Measurements from ENCODE around the gene C10orf90. TPM values are rescaled to one million over a fixed set of nuclear protein-coding genes. Genes with fewer than 3 reads are reported as not detected.
A peak's percentile ranks its signal among the peaks of the same experiment; 100 is the strongest.
"Not testable (repeated sequence)": the region's sequence is repeated elsewhere in the genome, so short reads cannot be mapped to it uniquely, and the experiment has no call there.

The C10orf90 gene
- total RNA-seq, 1 experiment from 2014 or later = 0.62 TPM

- no peak for DNase-seq
- Histone ChIP-seq H3K27me3 (ENCODE audit: control insufficient read depth, insufficient read depth, low read length) (no peaks in the 10 kb centered on the region), H3K4me3 (ENCODE audit: insufficient read depth, low read depth, low read length) (no peak overlapping the region)
Measured at GRCh38 chr10:126569513-126570244, 100.8 kb downstream of the C10orf90 start.

GRCh38 chr10:126568809-126569385 is 101.6 kb downstream of the C10orf90 start:
- Histone ChIP-seq H3K4me3 (ENCODE audit: insufficient read depth, low read depth, low read length) (no peak overlapping the region), H3K27me3 (ENCODE audit: control insufficient read depth, insufficient read depth, low read length) (no peaks in the 10 kb centered on the region), H3K36me3 (replicated peaks; ENCODE audit: control insufficient read depth, insufficient read depth, low read length) (no peaks in the 10 kb centered on the region)
- DNase-seq = no peak

More at GRCh38 chr10:126569513-126570244, 100.8 kb downstream of the C10orf90 start:
- H3K36me3 ChIP-seq (replicated peaks; ENCODE audit: control insufficient read depth, insufficient read depth, low read length) = no peaks in the 10 kb centered on the region

DNA sequence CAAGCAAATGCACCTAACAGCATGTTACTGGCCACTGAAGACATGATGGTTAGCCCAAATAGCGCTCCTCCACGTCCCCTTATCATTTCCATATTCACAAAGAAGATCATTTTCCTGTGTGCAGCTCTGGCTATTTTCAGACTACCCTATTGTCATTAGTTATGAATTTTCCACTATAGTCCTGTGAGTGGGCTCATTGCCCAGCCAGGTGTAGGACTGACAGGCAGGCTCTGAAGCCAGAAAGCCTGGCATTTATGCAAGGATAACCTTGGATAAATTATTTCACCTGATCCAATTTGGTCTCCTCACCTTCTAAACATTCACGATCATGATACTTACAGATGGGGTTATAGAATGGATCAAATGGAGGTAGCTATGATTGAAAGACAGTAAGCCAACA is 104.6 kb downstream of the C10orf90 start:
- no peak for DNase-seq
- Histone ChIP-seq H3K36me3 (replicated peaks; ENCODE audit: control insufficient read depth, insufficient read depth, low read length) (no peaks in the 10 kb centered on the region), H3K27me3 (ENCODE audit: control insufficient read depth, insufficient read depth, low read length) (no peaks in the 10 kb centered on the region), H3K4me3 (ENCODE audit: insufficient read depth, low read depth, low read length) (no peak overlapping the region)

- Histone ChIP-seq H3K36me3 (replicated peaks; ENCODE audit: control insufficient read depth, insufficient read depth, low read length) (no peaks in the 10 kb centered on the region), H3K4me3 (ENCODE audit: insufficient read depth, low read depth, low read length) (no peak overlapping the region), H3K27me3 (ENCODE audit: control insufficient read depth, insufficient read depth, low read length) (no peaks in the 10 kb centered on the region)
- no peak for DNase-seq
Measured at GRCh38 chr10:126565441-126565840, 105.1 kb downstream of the C10orf90 start.

GRCh38 chr10:126564326-126564888 is 106.1 kb downstream of the C10orf90 start:
- no peak overlapping the region for H3K4me3 ChIP-seq (ENCODE audit: insufficient read depth, low read depth, low read length)
- no peaks in the 10 kb centered on the region for H3K27me3 ChIP-seq (ENCODE audit: control insufficient read depth, insufficient read depth, low read length)
- DNase-seq = no peak
- no peaks in the 10 kb centered on the region for H3K36me3 ChIP-seq (replicated peaks; ENCODE audit: control insufficient read depth, insufficient read depth, low read length)

DNA sequence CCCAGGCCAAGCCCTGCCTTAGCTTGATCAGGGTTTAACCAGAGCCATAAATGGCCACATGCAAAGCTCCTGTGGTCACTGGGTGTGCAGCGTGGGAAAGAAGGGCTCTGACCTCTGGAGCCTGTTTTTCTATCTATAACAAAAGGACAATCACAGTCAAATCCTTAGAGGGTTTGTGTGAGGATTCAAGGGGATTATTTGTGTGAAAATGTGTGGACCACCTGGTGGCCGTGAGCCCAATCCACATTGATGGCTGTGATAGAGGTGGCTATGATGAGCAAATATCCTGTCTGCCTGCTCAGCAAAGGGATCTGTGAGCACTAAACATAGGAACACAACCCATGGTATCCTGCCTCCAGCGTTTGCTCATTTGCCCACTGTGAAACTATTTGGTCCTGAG is 107.1 kb downstream of the C10orf90 start:
- DNase-seq = no peak
- Histone ChIP-seq H3K27me3 (ENCODE audit: control insufficient read depth, insufficient read depth, low read length) (no peaks in the 10 kb centered on the region), H3K4me3 (ENCODE audit: insufficient read depth, low read depth, low read length) (no peak overlapping the region), H3K36me3 (replicated peaks; ENCODE audit: control insufficient read depth, insufficient read depth, low read length) (no peaks in the 10 kb centered on the region)

DNA sequence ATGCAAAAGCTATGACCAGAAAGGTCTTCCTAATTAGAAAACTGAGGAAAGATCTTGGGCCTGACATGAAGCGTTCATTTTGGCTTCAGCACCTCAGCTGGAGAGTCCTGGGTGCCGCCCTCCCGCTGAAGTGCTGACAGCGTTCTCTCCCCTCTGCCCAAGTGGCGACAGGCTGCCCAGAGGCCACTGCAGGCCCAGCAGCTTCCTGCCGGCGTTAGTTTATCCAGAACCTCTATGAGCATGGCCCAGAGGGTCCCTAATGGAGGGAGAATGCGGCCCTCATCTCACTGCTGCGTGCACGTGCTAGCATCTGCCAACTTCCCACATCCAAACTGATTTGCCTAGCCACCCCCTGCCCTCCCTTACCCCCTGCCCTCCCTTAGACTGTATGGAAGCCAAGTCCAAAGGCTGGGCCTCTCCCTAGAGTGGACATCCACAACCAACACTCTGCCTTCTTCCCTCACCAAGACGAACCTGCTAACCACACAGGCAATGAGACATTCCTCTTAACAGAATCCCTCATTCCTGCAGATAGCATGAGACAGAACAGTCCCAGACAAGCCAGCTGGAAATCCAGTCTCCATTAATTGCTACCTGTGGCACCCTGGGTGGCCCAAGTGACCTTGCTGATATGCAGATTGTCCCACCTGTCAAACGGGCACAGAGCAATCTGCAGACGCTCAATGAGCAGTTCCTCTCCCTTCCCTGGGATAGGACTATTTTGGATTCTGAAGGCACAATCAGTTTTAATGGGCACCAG is 108.4 kb downstream of the C10orf90 start:
- Histone ChIP-seq H3K4me3 (ENCODE audit: insufficient read depth, low read depth, low read length) (no peak overlapping the region), H3K27me3 (ENCODE audit: control insufficient read depth, insufficient read depth, low read length) (no peaks in the 10 kb centered on the region), H3K36me3 (replicated peaks; ENCODE audit: control insufficient read depth, insufficient read depth, low read length) (no peaks in the 10 kb centered on the region)
- DNase-seq = peak; percentile 25

DNA sequence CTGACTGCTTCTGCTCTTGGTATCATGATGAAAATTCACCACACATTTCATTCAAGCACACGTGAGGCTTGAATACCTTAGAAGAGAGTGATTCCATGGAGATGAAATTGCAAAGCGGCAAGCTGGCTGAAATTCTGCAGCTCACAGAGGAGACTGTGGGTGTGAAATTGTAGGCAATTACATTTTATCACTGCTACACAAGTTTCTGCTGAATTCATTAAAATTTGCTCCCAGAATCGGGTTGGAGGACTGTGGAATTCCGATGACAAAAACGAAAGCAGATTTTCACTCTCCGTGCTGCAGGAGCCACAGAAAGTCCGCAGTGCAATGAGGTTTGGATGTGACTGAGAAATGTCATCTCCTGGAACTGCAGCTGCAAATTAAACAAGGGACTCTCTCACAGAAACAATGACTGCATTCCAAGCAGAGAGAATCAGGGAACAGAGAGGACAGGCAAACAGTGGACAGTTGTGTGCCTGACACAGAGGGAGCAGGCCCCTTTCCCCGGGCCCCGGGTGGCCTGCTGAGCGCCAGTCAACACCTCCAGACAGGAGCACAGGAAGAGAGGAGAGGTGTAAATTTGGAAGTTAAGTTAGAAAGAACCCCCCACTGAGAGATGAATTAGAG is 109.1 kb downstream of the C10orf90 start:
- Histone ChIP-seq H3K36me3 (replicated peaks; ENCODE audit: control insufficient read depth, insufficient read depth, low read length) (no peaks in the 10 kb centered on the region), H3K4me3 (ENCODE audit: insufficient read depth, low read depth, low read length) (no peak overlapping the region), H3K27me3 (ENCODE audit: control insufficient read depth, insufficient read depth, low read length) (no peaks in the 10 kb centered on the region)
- peak; percentile 45 for DNase-seq

DNA sequence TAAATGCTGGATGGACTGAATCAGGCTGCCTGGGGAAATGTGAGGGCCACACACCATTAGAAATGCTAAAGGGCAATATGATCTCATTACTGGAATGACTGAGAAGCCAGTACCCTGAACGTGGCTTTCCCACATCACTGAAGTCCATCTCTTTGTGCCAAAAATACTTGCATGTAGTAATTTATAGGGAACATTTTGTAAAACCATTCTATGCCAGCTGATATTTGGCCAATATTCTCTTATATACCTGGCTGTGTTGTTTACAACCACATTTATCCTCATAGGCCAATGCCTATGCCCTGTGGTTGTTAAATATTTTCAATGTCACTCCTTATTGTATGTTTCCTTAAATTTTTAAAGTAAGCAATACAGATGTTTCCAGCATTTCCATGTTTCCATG is 111.6 kb downstream of the C10orf90 start:
- Histone ChIP-seq H3K27me3 (ENCODE audit: control insufficient read depth, insufficient read depth, low read length) (no peaks in the 10 kb centered on the region), H3K4me3 (ENCODE audit: insufficient read depth, low read depth, low read length) (no peak overlapping the region), H3K36me3 (replicated peaks; ENCODE audit: control insufficient read depth, insufficient read depth, low read length) (no peaks in the 10 kb centered on the region)
- DNase-seq = no peak

GRCh38 chr10:126551202-126551601 is 119.3 kb downstream of the C10orf90 start:
- no peaks in the 10 kb centered on the region for H3K36me3 ChIP-seq (replicated peaks; ENCODE audit: control insufficient read depth, insufficient read depth, low read length)
- no peak overlapping the region for H3K4me3 ChIP-seq (ENCODE audit: insufficient read depth, low read depth, low read length)
- DNase-seq = no peak
- no peaks in the 10 kb centered on the region for H3K27me3 ChIP-seq (ENCODE audit: control insufficient read depth, insufficient read depth, low read length)

GRCh38 chr10:126550586-126550985 is 119.9 kb downstream of the C10orf90 start:
- not testable (repeated sequence) for H3K36me3 ChIP-seq (replicated peaks; ENCODE audit: control insufficient read depth, insufficient read depth, low read length); DNase-seq; H3K27me3 ChIP-seq (ENCODE audit: control insufficient read depth, insufficient read depth, low read length); H3K4me3 ChIP-seq (ENCODE audit: insufficient read depth, low read depth, low read length)

DNA sequence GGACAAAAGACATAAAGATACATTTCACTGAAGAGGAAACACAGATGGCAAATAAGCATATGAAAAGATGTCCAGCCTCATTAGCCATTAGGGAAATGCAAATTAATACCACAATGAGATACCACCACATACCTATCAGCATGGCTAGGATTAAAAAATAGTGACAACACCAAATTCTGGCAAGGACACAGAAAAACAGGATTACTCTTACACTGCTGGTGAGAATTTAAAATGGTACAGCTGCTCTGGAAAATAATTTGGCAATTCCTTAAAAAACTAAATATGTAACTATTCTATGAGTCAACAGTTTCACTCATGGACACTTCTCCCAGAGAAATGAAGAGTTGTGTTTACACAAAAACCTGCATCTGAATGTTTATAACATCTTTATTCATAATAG is 121.1 kb downstream of the C10orf90 start:
- no peak for DNase-seq

GRCh38 chr10:126544565-126544964 is 125.9 kb downstream of the C10orf90 start:
- no peak overlapping the region for H3K4me3 ChIP-seq (ENCODE audit: insufficient read depth, low read depth, low read length)
- no peaks in the 10 kb centered on the region for H3K36me3 ChIP-seq (replicated peaks; ENCODE audit: control insufficient read depth, insufficient read depth, low read length)
- DNase-seq = no peak
- H3K27me3 ChIP-seq (ENCODE audit: control insufficient read depth, insufficient read depth, low read length) = no peaks in the 10 kb centered on the region

More for the DNA sequence above, 121.1 kb downstream of the C10orf90 start:
- H3K27me3 ChIP-seq (ENCODE audit: control insufficient read depth, insufficient read depth, low read length) = no peaks in the 10 kb centered on the region
- H3K36me3 ChIP-seq (replicated peaks; ENCODE audit: control insufficient read depth, insufficient read depth, low read length) = no peaks in the 10 kb centered on the region
- no peak overlapping the region for H3K4me3 ChIP-seq (ENCODE audit: insufficient read depth, low read depth, low read length)

DNA sequence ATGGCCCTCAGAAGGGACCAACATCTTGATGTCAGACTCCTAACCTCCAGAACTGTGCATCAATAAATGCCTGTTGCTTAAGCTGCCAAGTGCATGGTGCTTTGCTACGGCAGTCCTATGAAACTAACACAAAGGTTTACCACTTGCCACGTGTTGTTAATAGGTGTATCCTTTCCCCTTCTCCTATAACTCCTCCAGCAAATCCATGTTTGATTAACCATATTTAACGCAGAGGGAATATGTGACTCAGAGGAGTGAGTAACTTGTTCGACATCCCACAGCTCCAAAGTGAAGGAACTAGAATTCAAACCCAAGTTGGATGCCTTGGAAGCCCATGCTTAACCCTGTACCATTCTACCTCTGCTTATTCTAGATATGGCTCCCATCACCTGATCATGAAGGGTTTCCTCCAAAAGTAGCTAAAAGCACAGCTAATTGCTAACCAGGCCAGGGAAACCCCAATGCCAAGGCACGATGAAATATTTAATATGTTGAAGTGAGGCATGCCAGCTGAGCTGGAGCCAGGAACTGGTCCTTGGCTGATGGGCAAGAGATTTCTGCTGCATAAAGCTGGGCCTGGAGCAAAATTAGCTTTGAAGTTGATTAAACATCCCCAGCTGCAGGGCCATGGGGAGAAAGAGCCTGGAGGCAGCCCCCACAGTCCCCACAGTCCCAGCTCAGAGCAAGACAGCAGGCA is 131.9 kb downstream of the C10orf90 start:
- H3K27me3 ChIP-seq (ENCODE audit: control insufficient read depth, insufficient read depth, low read length) = no peaks in the 10 kb centered on the region
- H3K4me3 ChIP-seq (ENCODE audit: insufficient read depth, low read depth, low read length) = no peak overlapping the region
- H3K36me3 ChIP-seq (replicated peaks; ENCODE audit: control insufficient read depth, insufficient read depth, low read length) = no peaks in the 10 kb centered on the region
- no peak for DNase-seq

Measured in H7 (cell line).